A549 (cell line): ENCODE data around the gene C14orf132.

Source experiments
- CTCF ChIP-seq: fragments of >200 bp; sonication (Bioruptor Twin); formaldehyde crosslinking; IDR thresholded peaks from 3 replicates; pipeline ENCODE4 v1.5.1; 2016
- JUNB ChIP-seq: fragments of >200 bp; sonication (Bioruptor Twin); formaldehyde crosslinking; IDR thresholded peaks from 2 replicates; pipeline ENCODE4 v1.6.1; 2016
- KDM1A ChIP-seq: fragments of 200-600 bp; sonication (generic); IDR thresholded peaks from 2 replicates; pipeline ENCODE4 v1.6.1; 2016; ENCODE audit warnings: low read depth, mild to moderate bottlenecking
- POLR2A ChIP-seq: IDR thresholded peaks from 2 replicates; pipeline ENCODE4 v1.6.1; 2012; ENCODE audit warnings: mild to moderate bottlenecking, low read length
- RAD21 ChIP-seq, 2 experiments: fragments of >200 bp in 1 of 2; sonication (Bioruptor Twin) in 1 of 2; formaldehyde crosslinking in 1 of 2; IDR thresholded peaks in 1 of 2; conservative IDR thresholded peaks in 1 of 2; 2 replicates in 1 of 2; 3 replicates in 1 of 2; pipeline ENCODE4 v1.6.1; 2012 to 2018; ENCODE audit warnings: inconsistent platforms in 1 of 2
- ZFP36 ChIP-seq: fragments of 450-650 bp; IDR thresholded peaks from 2 replicates; pipeline ENCODE4 v1.6.1; 2014; ENCODE audit warnings: borderline replicate concordance; ENCODE audit not compliant: partially characterized antibody

GRCh38 chr14:96086574-96087077 lies 47.5 kb downstream of the C14orf132 start:
- TF ChIP-seq ZFP36 (no peak), POLR2A (no peak), KDM1A (no peak), CTCF (no peak), JUNB (no peak), RAD21 (conservative IDR thresholded peaks at IDR 0.05 in 1 of 2, IDR thresholded peaks at IDR 0.05 in 1 of 2) (no peak)
